ENCODE results near the gene AMPD3. TPM values are rescaled to one million over a fixed set of nuclear protein-coding genes. Genes with fewer than 3 reads are reported as not detected.

The AMPD3 gene
- total RNA-seq, 1 donor from 2014 or later: 3.4 TPM

- intact Hi-C loops (cut with micrococcal nuclease): no loop called here
- Histone ChIP-seq H3K27me3 (ENCODE audit: low read depth) (peaks cover 56% of the 10 kb centered on the region), H3K4me3 (peak overlapping the region; percentile 69), H3K4me1 (peaks cover 16% of the 10 kb centered on the region), H3K9me3 (replicated peaks) (no peaks in the 10 kb centered on the region), H3K36me3 (no peaks in the 10 kb centered on the region), H3K27ac (replicated peaks) (peak overlapping the region; percentile 33)
- DNase-seq: peak; percentile 33
- peak; percentile 50 for TF ChIP-seq CTCF (IDR thresholded peaks at IDR 0.05; ENCODE audit: borderline replicate concordance)
Observed at GRCh38 chr11:10450462-10451425, 4.3 kb upstream of the AMPD3 start.

- DNase-seq: no peak
- H3K4me1 ChIP-seq: peaks cover 24% of the 10 kb centered on the region
- TF ChIP-seq CTCF (IDR thresholded peaks at IDR 0.05; ENCODE audit: borderline replicate concordance): no peak
- no peaks in the 10 kb centered on the region for H3K36me3 ChIP-seq
- peak overlapping the region; percentile 69 for H3K4me3 ChIP-seq
- intact Hi-C loops (cut with micrococcal nuclease): no loop called here
- peak overlapping the region; percentile 33 for H3K27ac ChIP-seq (replicated peaks)
- peaks cover 50% of the 10 kb centered on the region for H3K27me3 ChIP-seq (ENCODE audit: low read depth)
- no peaks in the 10 kb centered on the region for H3K9me3 ChIP-seq (replicated peaks)
Observed at GRCh38 chr11:10451426-10452116, 3.5 kb upstream of the AMPD3 start.

- no peaks in the 10 kb centered on the region for H3K36me3 ChIP-seq
- intact Hi-C loops (cut with micrococcal nuclease): no loop called here
- peaks cover 50% of the 10 kb centered on the region for H3K27me3 ChIP-seq (ENCODE audit: low read depth)
- H3K9me3 ChIP-seq (replicated peaks): no peaks in the 10 kb centered on the region
- TF ChIP-seq CTCF (IDR thresholded peaks at IDR 0.05; ENCODE audit: borderline replicate concordance): no peak
- peaks cover 27% of the 10 kb centered on the region for H3K4me1 ChIP-seq
- no peak overlapping the region for H3K4me3 ChIP-seq
- no peak for DNase-seq
- H3K27ac ChIP-seq (replicated peaks): no peak overlapping the region
Observed at GRCh38 chr11:10452211-10452767, 2.8 kb upstream of the AMPD3 start.

GRCh38 chr11:10453261-10453660, 1.8 kb upstream of the AMPD3 start:
- no peaks in the 10 kb centered on the region for H3K36me3 ChIP-seq
- H3K9me3 ChIP-seq (replicated peaks): no peaks in the 10 kb centered on the region
- TF ChIP-seq CTCF (IDR thresholded peaks at IDR 0.05; ENCODE audit: borderline replicate concordance): no peak
- H3K4me3 ChIP-seq: no peak overlapping the region
- DNase-seq: no peak
- H3K27me3 ChIP-seq (ENCODE audit: low read depth): peaks cover 50% of the 10 kb centered on the region
- intact Hi-C loops (cut with micrococcal nuclease): no loop called here
- H3K27ac ChIP-seq (replicated peaks): no peak overlapping the region
- peaks cover 27% of the 10 kb centered on the region for H3K4me1 ChIP-seq

- Histone ChIP-seq H3K27ac (replicated peaks) (no peak overlapping the region), H3K36me3 (no peaks in the 10 kb centered on the region), H3K4me1 (peaks cover 20% of the 10 kb centered on the region), H3K27me3 (ENCODE audit: low read depth) (peaks cover 35% of the 10 kb centered on the region), H3K9me3 (replicated peaks) (no peaks in the 10 kb centered on the region), H3K4me3 (peak overlapping the region; percentile 48)
- TF ChIP-seq CTCF (IDR thresholded peaks at IDR 0.05; ENCODE audit: borderline replicate concordance): no peak
- intact Hi-C loops (cut with micrococcal nuclease): no loop called here
- DNase-seq: no peak
Observed at GRCh38 chr11:10455637-10456487, 798 bp downstream of the AMPD3 start.

Measured in left ventricle myocardium inferior (tissue), 1 donor.